Panc1 (cell line): ENCODE data around the gene CLSTN2. TPM values are rescaled to one million over a fixed set of nuclear protein-coding genes. Genes with fewer than 3 reads are reported as not detected.

ENCODE experiments used
- ATAC-seq: fragments of 200-7000 bp; cut with Tn5 transposase; 2 replicates; pipeline ENCODE4 v1.9.1; 2020; ENCODE audit warnings: mild to moderate bottlenecking, moderate library complexity
- BruUV-seq: library from RNA; stranded (reverse); fragments of 400-500 nt; replicated peaks from 2 replicates; lab custom pipeline; 2021; lab: Mats Ljungman, UMichigan
- CTCF ChIA-PET: fragments of 300-600 bp; sonication (Branson Sonifier 250); formaldehyde crosslinking; loops from one replicate; lab custom pipeline; 2022; ENCODE audit warnings: antibody characterized with exemption; lab: Charles Lee
- POLR2A ChIA-PET: fragments of 300-600 bp; sonication (Branson Sonifier 250); formaldehyde crosslinking; loops from one replicate; lab custom pipeline; 2022; ENCODE audit warnings: antibody characterized with exemption; lab: Charles Lee
- DNase-seq: peaks from one replicate; pipeline ENCODE4 v3.0.0-alpha.2; 2010; ENCODE audit warnings: low read depth, low spot score
- H3K27ac ChIP-seq: 2 replicates; pipeline ENCODE4 v1.5.1; 2011; ENCODE audit warnings: mild to moderate bottlenecking, low read length, inconsistent platforms
- H3K27me3 ChIP-seq: fragments of 200-500 bp; sonication (Bioruptor generic); 2 replicates; pipeline ENCODE4 v1.6.0; 2014; ENCODE audit warnings: low read length, inconsistent platforms; ENCODE audit not compliant: control insufficient read depth, insufficient read depth
- H3K36me3 ChIP-seq: fragments of 200-500 bp; sonication (Bioruptor generic); 2 replicates; pipeline ENCODE4 v1.5.1; 2014; ENCODE audit warnings: inconsistent platforms, mild to moderate bottlenecking, low read length, moderate library complexity; ENCODE audit not compliant: control insufficient read depth, insufficient read depth
- H3K4me1 ChIP-seq: 2 replicates; pipeline ENCODE4 v1.5.1; 2011; ENCODE audit warnings: inconsistent platforms, mild to moderate bottlenecking, low read length, moderate library complexity; ENCODE audit not compliant: control insufficient read depth, insufficient read depth
- H3K4me3 ChIP-seq, 2 experiments: 2 replicates each; pipeline ENCODE4 v1.5.1; 2011 to 2012; ENCODE audit warnings: low read depth in 2 of 2, low read length in 2 of 2, mild to moderate bottlenecking in 2 of 2, inconsistent platforms in 1 of 2, moderate library complexity in 1 of 2
- H3K9me3 ChIP-seq: fragments of 200-500 bp; sonication (Bioruptor generic); 2 replicates; pipeline ENCODE4 v1.5.1; 2014; ENCODE audit warnings: low read depth, mild to moderate bottlenecking, inconsistent platforms, low read length, moderate library complexity; ENCODE audit not compliant: control insufficient read depth, insufficient read depth
- CTCF ChIP-seq: fragments of 450-650 bp; IDR thresholded peaks from 2 replicates; pipeline ENCODE4 v1.5.1; 2017; ENCODE audit warnings: mild to moderate bottlenecking
- POLR2AphosphoS5 ChIP-seq: IDR thresholded peaks from 2 replicates; pipeline ENCODE4 v1.6.1; 2012; ENCODE audit warnings: mild to moderate bottlenecking, low read depth, low read length, moderate library complexity
- SIN3A ChIP-seq: IDR thresholded peaks from 2 replicates; pipeline ENCODE4 v1.6.1; 2012; ENCODE audit warnings: low read depth, mild to moderate bottlenecking, low read length, moderate library complexity, borderline replicate concordance; ENCODE audit not compliant: insufficient read depth
- TCF7L2 ChIP-seq: IDR thresholded peaks from 2 replicates; pipeline ENCODE4 v1.6.1; 2011; ENCODE audit warnings: mild to moderate bottlenecking, low read depth, low read length, inconsistent platforms
- in situ Hi-C: cut with HindIII; loops from 2 replicates; pipeline ENCODE4 v1.10.0; 2016; ENCODE audit warnings: low sequenced_read_pairs, low pct_unique_long_range_greater_than_20kb
- intact Hi-C: fragments of 100-400 bp; cut with micrococcal nuclease; formaldehyde crosslinking; loops from one replicate; pipeline ENCODE4 v1.10.0; 2022; ENCODE audit not compliant: unreplicated experiment
- total RNA-seq: library from RNA; stranded (reverse); gene quantifications from one replicate; pipeline ENCODE4 v1.2.1, GENCODE V29; 2021; ENCODE audit not compliant: unreplicated experiment
- TF ChIP-seq, protein P1 (sequence below), 2 experiments: IDR thresholded peaks; 2 replicates each; pipeline ENCODE4 v1.6.1; 2011 to 2012; ENCODE audit warnings: low read depth in 2 of 2, control low read depth in 1 of 2, low read length in 1 of 2, mild to moderate bottlenecking in 1 of 2, moderate library complexity in 1 of 2; ENCODE audit not compliant: insufficient read depth in 1 of 2

Gene CLSTN2
- total RNA-seq, 1 experiment from 2014 or later = 0.03 TPM

- Histone ChIP-seq H3K4me1 (no peaks in the 10 kb centered on the region), H3K27me3 (no peaks in the 10 kb centered on the region; the same call in 1 of the 2 replicates), H3K27ac (no peak overlapping the region), H3K4me3 (no peak overlapping the region), H3K36me3 (no peaks in the 10 kb centered on the region), H3K9me3 (no peaks in the 10 kb centered on the region)
- DNase-seq = no peak
- TF ChIP-seq POLR2AphosphoS5 (no peak), SIN3A (no peak), TCF7L2 (no peak), CTCF (no peak)
- TF ChIP-seq, protein P1, sequence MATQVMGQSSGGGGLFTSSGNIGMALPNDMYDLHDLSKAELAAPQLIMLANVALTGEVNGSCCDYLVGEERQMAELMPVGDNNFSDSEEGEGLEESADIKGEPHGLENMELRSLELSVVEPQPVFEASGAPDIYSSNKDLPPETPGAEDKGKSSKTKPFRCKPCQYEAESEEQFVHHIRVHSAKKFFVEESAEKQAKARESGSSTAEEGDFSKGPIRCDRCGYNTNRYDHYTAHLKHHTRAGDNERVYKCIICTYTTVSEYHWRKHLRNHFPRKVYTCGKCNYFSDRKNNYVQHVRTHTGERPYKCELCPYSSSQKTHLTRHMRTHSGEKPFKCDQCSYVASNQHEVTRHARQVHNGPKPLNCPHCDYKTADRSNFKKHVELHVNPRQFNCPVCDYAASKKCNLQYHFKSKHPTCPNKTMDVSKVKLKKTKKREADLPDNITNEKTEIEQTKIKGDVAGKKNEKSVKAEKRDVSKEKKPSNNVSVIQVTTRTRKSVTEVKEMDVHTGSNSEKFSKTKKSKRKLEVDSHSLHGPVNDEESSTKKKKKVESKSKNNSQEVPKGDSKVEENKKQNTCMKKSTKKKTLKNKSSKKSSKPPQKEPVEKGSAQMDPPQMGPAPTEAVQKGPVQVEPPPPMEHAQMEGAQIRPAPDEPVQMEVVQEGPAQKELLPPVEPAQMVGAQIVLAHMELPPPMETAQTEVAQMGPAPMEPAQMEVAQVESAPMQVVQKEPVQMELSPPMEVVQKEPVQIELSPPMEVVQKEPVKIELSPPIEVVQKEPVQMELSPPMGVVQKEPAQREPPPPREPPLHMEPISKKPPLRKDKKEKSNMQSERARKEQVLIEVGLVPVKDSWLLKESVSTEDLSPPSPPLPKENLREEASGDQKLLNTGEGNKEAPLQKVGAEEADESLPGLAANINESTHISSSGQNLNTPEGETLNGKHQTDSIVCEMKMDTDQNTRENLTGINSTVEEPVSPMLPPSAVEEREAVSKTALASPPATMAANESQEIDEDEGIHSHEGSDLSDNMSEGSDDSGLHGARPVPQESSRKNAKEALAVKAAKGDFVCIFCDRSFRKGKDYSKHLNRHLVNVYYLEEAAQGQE (IDR thresholded peaks at IDR 0.05; ENCODE audit: insufficient read depth in 1 of 2, low read depth in 2 of 2, low read length in 1 of 2) = no peak
- in situ Hi-C loops (no loop called here), intact Hi-C loops (no loop called here)
- POLR2A ChIA-PET = no interaction called here
- no peak for ATAC-seq
- BruUV-seq = no TSS peak
- CTCF ChIA-PET = no interaction called here
Measured at GRCh38 chr3:140055092-140055791, 120.3 kb downstream of the CLSTN2 start.

- no peaks in the 10 kb centered on the region for H3K36me3 ChIP-seq
- POLR2A ChIA-PET = no interaction called here
- TF ChIP-seq, protein P1 (IDR thresholded peaks at IDR 0.05; ENCODE audit: insufficient read depth in 1 of 2, low read depth in 2 of 2, low read length in 1 of 2) = no peak
- TF ChIP-seq CTCF (no peak), POLR2AphosphoS5 (no peak), SIN3A (no peak), TCF7L2 (no peak)
- BruUV-seq = no TSS peak
- H3K27ac ChIP-seq = no peak overlapping the region
- in situ Hi-C loops (no loop called here), intact Hi-C loops (no loop called here)
- no peaks in the 10 kb centered on the region for H3K9me3 ChIP-seq
- CTCF ChIA-PET = no interaction called here
- no peaks in the 10 kb centered on the region; the same call in 1 of the 2 replicates for H3K27me3 ChIP-seq
- no peak for DNase-seq
- H3K4me3 ChIP-seq = no peak overlapping the region
- ATAC-seq = no peak
- H3K4me1 ChIP-seq = no peaks in the 10 kb centered on the region
Measured at GRCh38 chr3:140056047-140056446, 121.1 kb downstream of the CLSTN2 start.
